ENCODE data around the gene GPR4. TPM values are rescaled to one million over a fixed set of nuclear protein-coding genes. Genes with fewer than 3 reads are reported as not detected.

Gene GPR4
- total RNA-seq, 4 donors from 2014 or later: 0.62 to 13.5 (median 6.6) TPM

GRCh38 chr19:45554481-45554880 lies 47.5 kb downstream of the GPR4 start:
- intact Hi-C loops (cut with DNase I; ENCODE audit: low total_unique reads): no loop called here
- H3K4me1 ChIP-seq: no peaks in the 10 kb centered on the region
- H3K27me3 ChIP-seq: no peaks in the 10 kb centered on the region
- H3K9me3 ChIP-seq: no peaks in the 10 kb centered on the region
- H3K27ac ChIP-seq: no peak overlapping the region
- no peak for TF ChIP-seq POLR2A (IDR thresholded peaks at IDR 0.05)
- TF ChIP-seq, protein P1, sequence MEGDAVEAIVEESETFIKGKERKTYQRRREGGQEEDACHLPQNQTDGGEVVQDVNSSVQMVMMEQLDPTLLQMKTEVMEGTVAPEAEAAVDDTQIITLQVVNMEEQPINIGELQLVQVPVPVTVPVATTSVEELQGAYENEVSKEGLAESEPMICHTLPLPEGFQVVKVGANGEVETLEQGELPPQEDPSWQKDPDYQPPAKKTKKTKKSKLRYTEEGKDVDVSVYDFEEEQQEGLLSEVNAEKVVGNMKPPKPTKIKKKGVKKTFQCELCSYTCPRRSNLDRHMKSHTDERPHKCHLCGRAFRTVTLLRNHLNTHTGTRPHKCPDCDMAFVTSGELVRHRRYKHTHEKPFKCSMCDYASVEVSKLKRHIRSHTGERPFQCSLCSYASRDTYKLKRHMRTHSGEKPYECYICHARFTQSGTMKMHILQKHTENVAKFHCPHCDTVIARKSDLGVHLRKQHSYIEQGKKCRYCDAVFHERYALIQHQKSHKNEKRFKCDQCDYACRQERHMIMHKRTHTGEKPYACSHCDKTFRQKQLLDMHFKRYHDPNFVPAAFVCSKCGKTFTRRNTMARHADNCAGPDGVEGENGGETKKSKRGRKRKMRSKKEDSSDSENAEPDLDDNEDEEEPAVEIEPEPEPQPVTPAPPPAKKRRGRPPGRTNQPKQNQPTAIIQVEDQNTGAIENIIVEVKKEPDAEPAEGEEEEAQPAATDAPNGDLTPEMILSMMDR (IDR thresholded peaks at IDR 0.05): no peak
- H3K36me3 ChIP-seq: no peaks in the 10 kb centered on the region
- H3K4me3 ChIP-seq: no peak overlapping the region
- no peak for DNase-seq

DNA sequence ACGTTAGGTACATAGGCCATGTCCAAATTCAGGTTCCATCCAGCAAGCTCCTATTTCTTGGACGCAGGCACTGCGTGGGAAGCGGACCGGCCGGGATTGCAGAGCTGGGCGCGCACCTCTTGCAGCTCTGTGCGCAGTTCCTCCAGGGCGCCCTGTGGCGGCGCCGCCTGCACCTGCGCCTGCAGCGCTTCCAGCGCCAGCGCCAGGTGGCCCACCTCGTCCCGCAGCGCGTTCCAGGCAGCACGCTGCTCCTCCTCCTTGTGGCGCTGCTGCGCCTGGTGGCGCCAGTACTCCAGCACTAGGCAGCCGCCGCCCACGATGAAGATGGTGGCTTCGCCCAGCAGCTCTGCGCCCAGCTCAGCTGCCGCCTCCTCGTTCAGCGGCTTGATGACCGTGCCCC lies 48.5 kb downstream of the GPR4 start:
- Histone ChIP-seq H3K9me3 (no peaks in the 10 kb centered on the region), H3K36me3 (no peaks in the 10 kb centered on the region), H3K27me3 (no peaks in the 10 kb centered on the region), H3K4me3 (no peak overlapping the region), H3K4me1 (no peaks in the 10 kb centered on the region), H3K27ac (no peak overlapping the region)
- no peak for DNase-seq
- intact Hi-C loops (cut with DNase I; ENCODE audit: low total_unique reads): no loop called here
- TF ChIP-seq POLR2A (IDR thresholded peaks at IDR 0.05): no peak
- TF ChIP-seq, protein P1 (IDR thresholded peaks at IDR 0.05): no peak

- Histone ChIP-seq H3K9me3 (no peaks in the 10 kb centered on the region), H3K4me3 (no peak overlapping the region), H3K4me1 (no peaks in the 10 kb centered on the region), H3K27ac (no peak overlapping the region), H3K36me3 (no peaks in the 10 kb centered on the region), H3K27me3 (no peaks in the 10 kb centered on the region)
- TF ChIP-seq, protein P1 (IDR thresholded peaks at IDR 0.05): no peak
- TF ChIP-seq POLR2A (IDR thresholded peaks at IDR 0.05): no peak
- DNase-seq: no peak
- intact Hi-C loops (cut with DNase I; ENCODE audit: low total_unique reads): no loop called here
These were observed 53.9 kb downstream of the GPR4 start for GRCh38 chr19:45547965-45548609.

DNA sequence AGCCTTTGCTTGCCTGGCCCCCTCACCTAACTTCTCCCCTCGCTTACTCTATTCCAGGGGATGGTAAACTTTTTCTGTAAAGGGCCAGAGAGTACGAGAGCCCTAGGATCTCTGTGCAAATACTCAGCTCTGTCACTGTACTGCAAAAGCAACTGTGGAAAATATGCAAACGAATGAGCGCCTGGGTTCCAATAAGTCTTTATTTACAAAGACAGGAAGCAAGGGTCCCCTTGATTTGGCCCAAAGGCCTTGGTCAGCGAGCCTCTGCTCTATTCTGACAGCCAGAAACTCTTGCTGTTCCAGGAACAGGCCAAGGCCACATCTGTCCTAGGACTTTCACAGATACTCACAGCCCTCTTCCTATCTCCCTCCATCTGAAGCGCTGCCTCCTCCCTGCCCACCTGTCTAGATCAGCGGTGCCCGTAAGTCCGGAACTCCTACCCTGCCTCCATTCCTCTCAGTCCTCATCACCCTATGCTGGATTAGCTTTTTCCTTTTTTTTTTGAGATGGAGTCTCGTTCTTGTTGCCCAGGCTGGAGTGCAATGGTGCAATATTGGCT lies 54.7 kb downstream of the GPR4 start:
- intact Hi-C loops (cut with DNase I; ENCODE audit: low total_unique reads): no loop called here
- Histone ChIP-seq H3K4me3 (no peak overlapping the region), H3K4me1 (no peaks in the 10 kb centered on the region), H3K36me3 (no peaks in the 10 kb centered on the region), H3K27ac (no peak overlapping the region), H3K27me3 (no peaks in the 10 kb centered on the region), H3K9me3 (no peaks in the 10 kb centered on the region)
- DNase-seq: no peak
- no peak for TF ChIP-seq POLR2A (IDR thresholded peaks at IDR 0.05)
- TF ChIP-seq, protein P1 (IDR thresholded peaks at IDR 0.05): no peak

- no peaks in the 10 kb centered on the region for H3K4me1 ChIP-seq
- H3K27ac ChIP-seq: no peak overlapping the region
- TF ChIP-seq, protein P1 (IDR thresholded peaks at IDR 0.05): no peak
- TF ChIP-seq POLR2A (IDR thresholded peaks at IDR 0.05): no peak
- no peaks in the 10 kb centered on the region for H3K27me3 ChIP-seq
- intact Hi-C loops (cut with DNase I; ENCODE audit: low total_unique reads): no loop called here
- no peaks in the 10 kb centered on the region for H3K36me3 ChIP-seq
- no peaks in the 10 kb centered on the region for H3K9me3 ChIP-seq
- H3K4me3 ChIP-seq: no peak overlapping the region
- DNase-seq: no peak
These were observed 59.8 kb downstream of the GPR4 start for GRCh38 chr19:45542234-45542668.
